EH (cell line): ENCODE measurements around the gene SLC10A3.

Experiments
- DNase-seq: peaks from one replicate; pipeline ENCODE4 v3.0.0-alpha.2; 2015; ENCODE audit warnings: low read depth

SLC10A3 gene

DNA sequence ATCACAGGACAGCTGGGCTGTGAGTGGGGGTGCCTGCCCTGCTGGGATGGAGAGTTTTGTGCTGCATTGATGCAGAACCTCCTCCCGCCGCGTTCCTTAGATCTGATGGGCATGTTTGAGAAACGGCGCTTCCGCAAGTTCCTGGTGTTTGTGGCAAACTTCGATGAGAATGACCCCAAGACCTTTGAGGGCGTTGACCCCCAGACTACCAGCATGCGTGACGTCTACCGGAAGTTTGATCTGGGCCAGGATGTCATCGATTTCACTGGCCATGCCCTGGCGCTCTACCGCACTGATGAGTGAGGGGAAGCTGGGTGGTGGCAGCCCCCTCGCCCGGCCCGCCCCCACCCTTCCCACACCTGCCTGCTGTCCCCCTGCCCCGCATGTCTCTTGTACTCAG, 50.6 kb downstream of the SLC10A3 start:
- no peak for DNase-seq

DNA sequence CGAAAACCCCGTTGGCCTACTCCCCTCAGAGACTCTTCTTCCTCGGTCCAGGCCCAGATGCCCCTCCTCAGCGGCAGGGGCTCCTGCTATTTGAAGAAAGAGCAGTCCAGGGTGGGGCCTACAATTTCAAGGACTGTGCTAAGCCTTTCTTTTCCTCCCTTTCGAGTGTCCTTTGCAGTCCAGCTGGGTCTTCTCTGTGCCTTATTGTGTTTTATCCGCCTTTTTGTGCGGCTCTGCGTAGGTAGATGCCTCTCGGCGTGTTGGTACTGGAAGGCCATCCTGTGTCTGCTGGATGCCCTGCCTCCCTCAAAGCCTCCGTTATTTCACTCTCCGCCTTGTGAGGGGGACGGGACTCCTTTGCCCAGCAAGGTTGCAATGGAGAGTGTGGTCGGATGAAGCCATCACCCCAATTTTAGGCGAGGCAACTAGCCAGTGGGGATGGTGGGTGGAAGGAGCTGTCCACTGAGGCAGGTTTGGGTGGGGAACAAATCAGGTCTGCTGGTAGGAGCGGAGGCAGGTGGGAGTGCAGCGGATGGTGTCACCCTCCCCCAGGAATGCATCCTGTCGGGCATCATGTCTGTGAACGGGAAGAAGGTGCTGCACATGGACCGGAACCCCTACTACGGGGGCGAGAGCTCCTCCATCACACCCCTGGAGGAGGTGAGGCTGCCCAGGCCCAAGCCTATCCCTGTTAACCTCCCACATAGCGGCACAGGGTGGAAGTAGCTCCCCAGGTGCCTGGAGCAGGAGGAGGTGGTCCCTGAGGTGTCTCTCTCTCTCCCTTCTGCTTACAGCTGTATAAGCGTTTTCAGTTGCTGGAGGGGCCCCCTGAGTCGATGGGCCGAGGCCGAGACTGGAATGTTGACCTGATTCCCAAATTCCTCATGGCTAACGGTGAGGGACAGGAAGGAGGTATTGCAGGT, 52.2 kb downstream of the SLC10A3 start:
- DNase-seq: no peak
